Ishikawa (cell line): ENCODE measurements around the gene METTL25B.

Source experiments
- CEBPB ChIP-seq: IDR thresholded peaks from 2 replicates; pipeline ENCODE4 v1.6.1; 2012
- CREB1 ChIP-seq: IDR thresholded peaks from 2 replicates; pipeline ENCODE4 v1.6.1; 2012; ENCODE audit warnings: low read depth
- EGR1 ChIP-seq: IDR thresholded peaks from 2 replicates; pipeline ENCODE4 v1.6.1; 2012
- EP300 ChIP-seq: IDR thresholded peaks from 2 replicates; pipeline ENCODE4 v1.6.1; 2012; ENCODE audit warnings: borderline replicate concordance
- FOXM1 ChIP-seq: IDR thresholded peaks from 2 replicates; pipeline ENCODE4 v1.6.1; 2012; ENCODE audit warnings: low read depth, borderline replicate concordance
- NFIC ChIP-seq: IDR thresholded peaks from 2 replicates; pipeline ENCODE4 v1.6.1; 2012
- RAD21 ChIP-seq: IDR thresholded peaks from 2 replicates; pipeline ENCODE4 v1.6.1; 2012; ENCODE audit warnings: low read depth
- TAF1 ChIP-seq: IDR thresholded peaks from 2 replicates; pipeline ENCODE4 v1.6.1; 2012; ENCODE audit warnings: low read depth, mild to moderate bottlenecking
- TCF12 ChIP-seq: IDR thresholded peaks from 2 replicates; pipeline ENCODE4 v1.6.1; 2012; ENCODE audit warnings: low read depth
- TEAD4 ChIP-seq: IDR thresholded peaks from 2 replicates; pipeline ENCODE4 v1.6.1; 2012
- YY1 ChIP-seq: IDR thresholded peaks from 2 replicates; pipeline ENCODE4 v1.6.1; 2012; ENCODE audit warnings: low read depth
- ZBTB7A ChIP-seq: IDR thresholded peaks from 2 replicates; pipeline ENCODE4 v1.6.1; 2012; ENCODE audit warnings: low read depth
- TF ChIP-seq, protein P1 (sequence below): IDR thresholded peaks from 2 replicates; pipeline ENCODE4 v1.6.1; 2012
- TF ChIP-seq, protein P2 (sequence below): IDR thresholded peaks from 2 replicates; pipeline ENCODE4 v1.6.1; 2012; ENCODE audit warnings: low read depth, mild to moderate bottlenecking
- TF ChIP-seq, protein P3 (sequence below): IDR thresholded peaks from 2 replicates; pipeline ENCODE4 v1.6.1; 2012

The METTL25B gene

DNA sequence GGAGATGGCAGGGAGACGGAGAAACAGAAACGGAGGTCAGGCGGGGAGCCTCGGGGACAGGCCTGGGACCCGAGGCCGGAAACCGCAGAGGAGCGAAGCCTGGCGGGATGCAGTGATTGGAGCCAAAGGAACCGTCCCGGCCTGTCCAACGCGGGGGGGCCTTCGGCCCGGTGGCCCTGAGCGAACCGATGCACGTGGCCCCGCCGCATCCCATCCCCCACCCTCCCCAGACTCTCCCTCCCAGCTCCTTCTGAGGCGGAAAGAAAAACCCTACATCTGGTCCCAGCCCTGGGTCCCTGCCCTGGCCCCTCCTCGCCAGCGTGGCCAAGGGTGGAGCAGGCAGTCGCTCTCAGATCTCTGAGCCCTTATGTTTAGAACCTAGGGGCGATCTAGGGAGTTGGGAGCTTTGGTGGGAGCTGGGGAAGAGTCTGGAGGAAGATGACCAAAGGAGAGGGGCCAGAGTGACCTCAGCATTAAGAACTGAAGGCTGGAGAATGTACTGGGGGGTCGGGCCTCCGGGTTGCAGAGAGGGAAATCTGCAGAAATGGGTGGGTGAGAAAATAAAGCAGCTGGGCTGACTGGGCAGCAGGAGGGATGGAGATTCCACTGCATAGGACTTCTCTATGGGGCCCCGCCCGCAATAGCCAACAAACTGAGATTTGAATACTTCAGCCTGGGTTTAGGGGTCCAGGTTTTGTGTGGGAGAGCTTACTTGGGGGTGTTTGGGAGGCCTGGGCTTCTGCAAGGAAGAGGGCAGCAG lies 21.4 kb upstream of the METTL25B start:
- TF ChIP-seq EGR1, result no peak
- TF ChIP-seq ZBTB7A, result no peak
- TF ChIP-seq YY1, result no peak
- TF ChIP-seq FOXM1, result no peak
- TF ChIP-seq, protein P1, sequence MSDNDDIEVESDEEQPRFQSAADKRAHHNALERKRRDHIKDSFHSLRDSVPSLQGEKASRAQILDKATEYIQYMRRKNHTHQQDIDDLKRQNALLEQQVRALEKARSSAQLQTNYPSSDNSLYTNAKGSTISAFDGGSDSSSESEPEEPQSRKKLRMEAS, result no peak
- TF ChIP-seq EP300, result no peak
- TF ChIP-seq, protein P2, sequence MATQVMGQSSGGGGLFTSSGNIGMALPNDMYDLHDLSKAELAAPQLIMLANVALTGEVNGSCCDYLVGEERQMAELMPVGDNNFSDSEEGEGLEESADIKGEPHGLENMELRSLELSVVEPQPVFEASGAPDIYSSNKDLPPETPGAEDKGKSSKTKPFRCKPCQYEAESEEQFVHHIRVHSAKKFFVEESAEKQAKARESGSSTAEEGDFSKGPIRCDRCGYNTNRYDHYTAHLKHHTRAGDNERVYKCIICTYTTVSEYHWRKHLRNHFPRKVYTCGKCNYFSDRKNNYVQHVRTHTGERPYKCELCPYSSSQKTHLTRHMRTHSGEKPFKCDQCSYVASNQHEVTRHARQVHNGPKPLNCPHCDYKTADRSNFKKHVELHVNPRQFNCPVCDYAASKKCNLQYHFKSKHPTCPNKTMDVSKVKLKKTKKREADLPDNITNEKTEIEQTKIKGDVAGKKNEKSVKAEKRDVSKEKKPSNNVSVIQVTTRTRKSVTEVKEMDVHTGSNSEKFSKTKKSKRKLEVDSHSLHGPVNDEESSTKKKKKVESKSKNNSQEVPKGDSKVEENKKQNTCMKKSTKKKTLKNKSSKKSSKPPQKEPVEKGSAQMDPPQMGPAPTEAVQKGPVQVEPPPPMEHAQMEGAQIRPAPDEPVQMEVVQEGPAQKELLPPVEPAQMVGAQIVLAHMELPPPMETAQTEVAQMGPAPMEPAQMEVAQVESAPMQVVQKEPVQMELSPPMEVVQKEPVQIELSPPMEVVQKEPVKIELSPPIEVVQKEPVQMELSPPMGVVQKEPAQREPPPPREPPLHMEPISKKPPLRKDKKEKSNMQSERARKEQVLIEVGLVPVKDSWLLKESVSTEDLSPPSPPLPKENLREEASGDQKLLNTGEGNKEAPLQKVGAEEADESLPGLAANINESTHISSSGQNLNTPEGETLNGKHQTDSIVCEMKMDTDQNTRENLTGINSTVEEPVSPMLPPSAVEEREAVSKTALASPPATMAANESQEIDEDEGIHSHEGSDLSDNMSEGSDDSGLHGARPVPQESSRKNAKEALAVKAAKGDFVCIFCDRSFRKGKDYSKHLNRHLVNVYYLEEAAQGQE, result no peak
- TF ChIP-seq NFIC, result no peak
- no peak for TF ChIP-seq TAF1
- no peak for TF ChIP-seq TCF12
- no peak for TF ChIP-seq RAD21
- TF ChIP-seq, protein P3, sequence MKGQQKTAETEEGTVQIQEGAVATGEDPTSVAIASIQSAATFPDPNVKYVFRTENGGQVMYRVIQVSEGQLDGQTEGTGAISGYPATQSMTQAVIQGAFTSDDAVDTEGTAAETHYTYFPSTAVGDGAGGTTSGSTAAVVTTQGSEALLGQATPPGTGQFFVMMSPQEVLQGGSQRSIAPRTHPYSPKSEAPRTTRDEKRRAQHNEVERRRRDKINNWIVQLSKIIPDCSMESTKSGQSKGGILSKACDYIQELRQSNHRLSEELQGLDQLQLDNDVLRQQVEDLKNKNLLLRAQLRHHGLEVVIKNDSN, result no peak
- no peak for TF ChIP-seq CREB1
- no peak for TF ChIP-seq TEAD4
- no peak for TF ChIP-seq CEBPB

DNA sequence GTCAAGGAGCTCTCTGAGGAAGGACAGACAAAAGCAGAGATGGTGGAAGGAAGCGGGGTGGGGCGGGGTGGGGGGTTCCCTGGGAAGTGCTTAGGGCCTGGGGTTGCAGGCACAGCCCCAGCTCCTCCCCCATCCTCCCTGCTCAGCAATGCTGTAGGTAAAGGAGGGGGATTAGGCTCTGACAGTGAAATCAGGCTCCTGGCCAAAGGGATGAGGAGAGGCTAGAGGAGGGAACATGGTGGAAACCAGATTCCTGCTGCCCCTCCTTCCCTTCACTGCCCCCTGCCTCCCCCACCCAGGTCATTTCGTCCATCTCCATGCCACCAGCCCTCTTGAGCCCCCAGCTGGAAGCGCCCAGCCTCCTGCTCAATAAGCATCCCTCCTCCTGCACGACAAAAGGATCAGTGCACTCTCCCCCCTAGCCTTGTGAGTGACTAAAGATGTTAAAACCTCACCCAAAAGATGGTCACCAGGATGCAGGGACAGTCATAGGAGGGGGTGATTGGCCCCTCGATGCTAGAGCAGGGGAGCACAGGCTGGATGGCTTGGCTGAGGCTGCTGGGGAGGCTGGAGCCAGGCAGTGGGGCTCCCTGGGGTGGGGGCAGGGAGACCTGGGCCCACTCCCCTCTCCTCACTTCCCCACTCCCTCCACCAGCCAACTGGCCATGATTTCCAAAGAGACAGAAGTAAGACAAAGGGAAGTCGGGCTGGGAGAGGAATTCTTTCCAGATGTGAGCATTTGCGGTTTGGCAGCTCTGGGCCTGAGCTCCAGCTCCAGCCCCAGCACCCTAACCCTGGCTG lies 20.7 kb upstream of the METTL25B start:
- TF ChIP-seq NFIC (no peak), CEBPB (no peak), YY1 (no peak), TAF1 (no peak), ZBTB7A (no peak), EP300 (no peak), TCF12 (no peak), TEAD4 (no peak), CREB1 (no peak), EGR1 (no peak)
- TF ChIP-seq, protein P1, result no peak
- TF ChIP-seq, protein P3, result no peak
- TF ChIP-seq, protein P2, result no peak

DNA sequence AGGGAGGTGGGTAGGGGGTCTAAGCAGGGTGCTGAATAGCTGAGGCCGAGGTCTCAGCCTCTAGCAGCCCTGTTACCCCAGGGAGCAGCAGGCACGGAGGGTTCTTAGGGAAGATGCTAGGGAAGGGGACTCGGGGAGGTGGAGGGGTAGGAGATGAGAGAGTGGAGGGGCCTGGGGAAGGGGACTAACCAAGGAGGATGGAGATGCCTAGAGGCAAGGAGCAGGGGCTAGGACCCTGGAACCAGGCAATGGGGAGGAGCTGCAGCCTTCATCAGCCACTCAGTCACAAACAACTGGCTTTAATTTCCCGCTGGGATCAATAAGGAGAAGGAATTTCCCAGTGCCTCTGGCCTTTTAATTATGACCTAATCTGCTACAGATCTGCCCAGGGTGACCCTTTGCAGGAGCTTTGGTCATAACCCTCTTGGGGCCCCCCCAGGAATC lies 20.0 kb upstream of the METTL25B start:
- TF ChIP-seq TEAD4, result no peak
- TF ChIP-seq, protein P1, result no peak
- TF ChIP-seq, protein P2, result no peak
- no peak for TF ChIP-seq TCF12
- TF ChIP-seq CREB1, result no peak
- TF ChIP-seq YY1, result no peak
- TF ChIP-seq EP300, result no peak
- no peak for TF ChIP-seq EGR1
- TF ChIP-seq TAF1, result no peak
- no peak for TF ChIP-seq RAD21
- no peak for TF ChIP-seq NFIC

DNA sequence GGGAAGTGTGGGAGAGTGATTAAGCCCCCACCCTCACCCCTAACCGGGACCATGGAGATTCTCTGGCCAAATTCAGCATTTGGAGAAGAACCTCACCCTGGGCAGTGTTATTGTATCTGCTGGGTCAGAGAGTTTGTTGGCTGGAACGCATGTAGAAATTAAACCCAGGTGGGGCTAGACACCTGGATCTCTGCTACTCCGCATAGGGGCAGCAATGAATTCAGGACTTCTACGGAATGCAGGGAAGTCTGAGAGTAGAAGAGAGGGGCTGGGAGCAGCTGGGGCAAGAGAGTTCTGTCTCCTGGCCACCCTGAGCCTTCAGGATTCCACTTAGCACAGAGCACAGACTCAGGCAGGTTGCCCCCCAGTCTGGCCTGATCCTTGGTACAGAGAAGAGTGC lies 19.2 kb upstream of the METTL25B start:
- TF ChIP-seq TAF1 (no peak), NFIC (no peak), EP300 (no peak), CREB1 (no peak), TCF12 (no peak)
- TF ChIP-seq, protein P2, result no peak
- TF ChIP-seq, protein P1, result no peak
